ENCODE data around the gene TGFBR3. TPM values are rescaled to one million over a fixed set of nuclear protein-coding genes. Genes with fewer than 3 reads are reported as not detected.

The TGFBR3 gene
- total RNA-seq, 1 experiment from 2014 or later = 4.2 TPM

- no peak for TF ChIP-seq ZBTB21 (CRISPR knock-in tag; IDR thresholded peaks at IDR 0.05; ENCODE audit: borderline replicate concordance)
Observed at GRCh38 chr1:91803847-91804545, 82.0 kb downstream of the TGFBR3 start (continued).

- no peaks in the 10 kb centered on the region for H3K27me3 Mint-ChIP-seq (ENCODE audit: low read depth)
- TF ChIP-seq, protein P1, sequence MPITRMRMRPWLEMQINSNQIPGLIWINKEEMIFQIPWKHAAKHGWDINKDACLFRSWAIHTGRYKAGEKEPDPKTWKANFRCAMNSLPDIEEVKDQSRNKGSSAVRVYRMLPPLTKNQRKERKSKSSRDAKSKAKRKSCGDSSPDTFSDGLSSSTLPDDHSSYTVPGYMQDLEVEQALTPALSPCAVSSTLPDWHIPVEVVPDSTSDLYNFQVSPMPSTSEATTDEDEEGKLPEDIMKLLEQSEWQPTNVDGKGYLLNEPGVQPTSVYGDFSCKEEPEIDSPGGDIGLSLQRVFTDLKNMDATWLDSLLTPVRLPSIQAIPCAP (CRISPR knock-in tag; IDR thresholded peaks at IDR 0.05) = no peak
- no peak for TF ChIP-seq USF2 (CRISPR knock-in tag; IDR thresholded peaks at IDR 0.05)
- no peak for TF ChIP-seq HMGA2 (CRISPR knock-in tag; IDR thresholded peaks at IDR 0.05)
- TF ChIP-seq SMAD4 (CRISPR knock-in tag; IDR thresholded peaks at IDR 0.05) = no peak
- no peak for TF ChIP-seq TEAD4 (CRISPR knock-in tag; IDR thresholded peaks at IDR 0.05)
- TF ChIP-seq ZNF671 (CRISPR knock-in tag; IDR thresholded peaks at IDR 0.05) = no peak
- TF ChIP-seq, protein P2, sequence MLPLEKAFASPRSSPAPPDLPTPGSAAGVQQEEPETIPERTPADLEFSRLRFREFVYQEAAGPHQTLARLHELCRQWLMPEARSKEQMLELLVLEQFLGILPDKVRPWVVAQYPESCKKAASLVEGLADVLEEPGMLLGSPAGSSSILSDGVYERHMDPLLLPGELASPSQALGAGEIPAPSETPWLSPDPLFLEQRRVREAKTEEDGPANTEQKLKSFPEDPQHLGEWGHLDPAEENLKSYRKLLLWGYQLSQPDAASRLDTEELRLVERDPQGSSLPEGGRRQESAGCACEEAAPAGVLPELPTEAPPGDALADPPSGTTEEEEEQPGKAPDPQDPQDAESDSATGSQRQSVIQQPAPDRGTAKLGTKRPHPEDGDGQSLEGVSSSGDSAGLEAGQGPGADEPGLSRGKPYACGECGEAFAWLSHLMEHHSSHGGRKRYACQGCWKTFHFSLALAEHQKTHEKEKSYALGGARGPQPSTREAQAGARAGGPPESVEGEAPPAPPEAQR (CRISPR knock-in tag; IDR thresholded peaks at IDR 0.05) = no peak
- no peak for TF ChIP-seq ZNF138 (CRISPR knock-in tag; conservative IDR thresholded peaks at IDR 0.05)
- no peak for TF ChIP-seq JUN (CRISPR knock-in tag; IDR thresholded peaks at IDR 0.05)
- TF ChIP-seq ZNF532 (CRISPR knock-in tag; IDR thresholded peaks at IDR 0.05; ENCODE audit: borderline replicate concordance) = no peak
- TF ChIP-seq CTCF (IDR thresholded peaks at IDR 0.05) = no peak
- no peaks in the 10 kb centered on the region for H3K9me3 Mint-ChIP-seq
- H3K4me3 Mint-ChIP-seq = no peak overlapping the region
- DNase-seq (ENCODE audit: low spot score) (no peak), ATAC-seq (no peak)
- no peak overlapping the region for H3K27ac Mint-ChIP-seq
- ChIA-PET POLR2A (interaction anchor here (0.7 kb wide), 1 partner anchor 110 kb away, joined by 4 read pairs; no protein-coding TSS in a partner anchor), CTCF (no interaction called here)
- H3K4me1 Mint-ChIP-seq = peaks cover 26% of the 10 kb centered on the region
- H3K36me3 Mint-ChIP-seq = no peaks in the 10 kb centered on the region
Observed at GRCh38 chr1:91803123-91803522, 82.8 kb downstream of the TGFBR3 start.

- DNase-seq (ENCODE audit: low spot score) = no peak
- Mint-ChIP-seq H3K4me1 (peaks cover 23% of the 10 kb centered on the region), H3K27ac (no peak overlapping the region), H3K27me3 (ENCODE audit: low read depth) (no peaks in the 10 kb centered on the region), H3K4me3 (no peak overlapping the region), H3K9me3 (no peaks in the 10 kb centered on the region), H3K36me3 (no peaks in the 10 kb centered on the region)
- no peak for ATAC-seq
- CTCF ChIA-PET = no interaction called here
- TF ChIP-seq, protein P3, sequence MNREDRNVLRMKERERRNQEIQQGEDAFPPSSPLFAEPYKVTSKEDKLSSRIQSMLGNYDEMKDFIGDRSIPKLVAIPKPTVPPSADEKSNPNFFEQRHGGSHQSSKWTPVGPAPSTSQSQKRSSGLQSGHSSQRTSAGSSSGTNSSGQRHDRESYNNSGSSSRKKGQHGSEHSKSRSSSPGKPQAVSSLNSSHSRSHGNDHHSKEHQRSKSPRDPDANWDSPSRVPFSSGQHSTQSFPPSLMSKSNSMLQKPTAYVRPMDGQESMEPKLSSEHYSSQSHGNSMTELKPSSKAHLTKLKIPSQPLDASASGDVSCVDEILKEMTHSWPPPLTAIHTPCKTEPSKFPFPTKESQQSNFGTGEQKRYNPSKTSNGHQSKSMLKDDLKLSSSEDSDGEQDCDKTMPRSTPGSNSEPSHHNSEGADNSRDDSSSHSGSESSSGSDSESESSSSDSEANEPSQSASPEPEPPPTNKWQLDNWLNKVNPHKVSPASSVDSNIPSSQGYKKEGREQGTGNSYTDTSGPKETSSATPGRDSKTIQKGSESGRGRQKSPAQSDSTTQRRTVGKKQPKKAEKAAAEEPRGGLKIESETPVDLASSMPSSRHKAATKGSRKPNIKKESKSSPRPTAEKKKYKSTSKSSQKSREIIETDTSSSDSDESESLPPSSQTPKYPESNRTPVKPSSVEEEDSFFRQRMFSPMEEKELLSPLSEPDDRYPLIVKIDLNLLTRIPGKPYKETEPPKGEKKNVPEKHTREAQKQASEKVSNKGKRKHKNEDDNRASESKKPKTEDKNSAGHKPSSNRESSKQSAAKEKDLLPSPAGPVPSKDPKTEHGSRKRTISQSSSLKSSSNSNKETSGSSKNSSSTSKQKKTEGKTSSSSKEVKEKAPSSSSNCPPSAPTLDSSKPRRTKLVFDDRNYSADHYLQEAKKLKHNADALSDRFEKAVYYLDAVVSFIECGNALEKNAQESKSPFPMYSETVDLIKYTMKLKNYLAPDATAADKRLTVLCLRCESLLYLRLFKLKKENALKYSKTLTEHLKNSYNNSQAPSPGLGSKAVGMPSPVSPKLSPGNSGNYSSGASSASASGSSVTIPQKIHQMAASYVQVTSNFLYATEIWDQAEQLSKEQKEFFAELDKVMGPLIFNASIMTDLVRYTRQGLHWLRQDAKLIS (CRISPR knock-in tag; IDR thresholded peaks at IDR 0.05; ENCODE audit: borderline replicate concordance) = no peak
- TF ChIP-seq MYBL2 (CRISPR knock-in tag; IDR thresholded peaks at IDR 0.05) = no peak
- no peak for TF ChIP-seq NFE2L1 (CRISPR knock-in tag; IDR thresholded peaks at IDR 0.05)
- POLR2A ChIA-PET = no interaction called here
Observed at GRCh38 chr1:91801496-91802115, 84.3 kb downstream of the TGFBR3 start.
